Spleen (tissue), 7 donors: ENCODE results near the gene ZMIZ1.

ENCODE experiments used
- POLR2A ChIP-seq, 3 donors: fragments of 450-650 bp; IDR thresholded peaks; one replicate each; pipeline ENCODE4 v1.5.1; 2017; ENCODE audit warnings: antibody characterized with exemption in 3 of 3, mild to moderate bottlenecking in 1 of 3
- POLR2AphosphoS5 ChIP-seq, 3 donors: sonication (generic); formaldehyde crosslinking; IDR thresholded peaks; one replicate each; pipeline ENCODE4 v1.5.1; 2017; ENCODE audit warnings: antibody characterized with exemption in 3 of 3
- TF ChIP-seq, protein P1 (sequence below), 11 experiments: fragments of 200-600 bp in 7 of 11; fragments of 450-650 bp in 4 of 11; sonication (generic) in 4 of 11; IDR thresholded peaks in 8 of 11; conservative IDR thresholded peaks in 3 of 11; 1 replicate in 7 of 11; 2 replicates in 4 of 11; pipeline versions ENCODE4 v1.4.0 to v1.8.0; 2016 to 2021; ENCODE audit warnings: antibody characterized with exemption in 11 of 11, inconsistent platforms in 4 of 11, mild to moderate bottlenecking in 1 of 11
- donor health status: DM: no; HTN: no; CAD: no; lungs with moderate emphysema.
- donor health status: DM: no; HTN: no; CAD: no.
- donor health status: DM: no; HTN: no; CAD: no.

DNA sequence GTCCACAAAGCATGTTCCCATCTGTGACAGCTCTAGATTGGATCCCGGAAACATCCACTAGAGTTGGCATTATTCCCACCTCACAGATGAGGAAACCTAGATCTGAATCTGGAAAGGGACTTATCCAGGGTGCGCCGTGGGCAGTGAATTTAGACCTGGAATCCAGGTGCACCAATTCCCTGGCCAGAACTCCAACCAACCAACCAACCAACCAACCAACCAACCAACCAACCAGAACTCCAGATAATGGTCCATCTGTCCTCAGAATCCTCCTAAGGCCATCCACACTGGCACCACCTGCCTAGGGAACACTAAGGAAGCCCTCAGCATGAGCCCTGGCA, 42.0 kb upstream of the ZMIZ1 start:
- TF ChIP-seq POLR2A (IDR thresholded peaks at IDR 0.05) (no peak), POLR2AphosphoS5 (IDR thresholded peaks at IDR 0.05) (no peak)
- TF ChIP-seq, protein P1, sequence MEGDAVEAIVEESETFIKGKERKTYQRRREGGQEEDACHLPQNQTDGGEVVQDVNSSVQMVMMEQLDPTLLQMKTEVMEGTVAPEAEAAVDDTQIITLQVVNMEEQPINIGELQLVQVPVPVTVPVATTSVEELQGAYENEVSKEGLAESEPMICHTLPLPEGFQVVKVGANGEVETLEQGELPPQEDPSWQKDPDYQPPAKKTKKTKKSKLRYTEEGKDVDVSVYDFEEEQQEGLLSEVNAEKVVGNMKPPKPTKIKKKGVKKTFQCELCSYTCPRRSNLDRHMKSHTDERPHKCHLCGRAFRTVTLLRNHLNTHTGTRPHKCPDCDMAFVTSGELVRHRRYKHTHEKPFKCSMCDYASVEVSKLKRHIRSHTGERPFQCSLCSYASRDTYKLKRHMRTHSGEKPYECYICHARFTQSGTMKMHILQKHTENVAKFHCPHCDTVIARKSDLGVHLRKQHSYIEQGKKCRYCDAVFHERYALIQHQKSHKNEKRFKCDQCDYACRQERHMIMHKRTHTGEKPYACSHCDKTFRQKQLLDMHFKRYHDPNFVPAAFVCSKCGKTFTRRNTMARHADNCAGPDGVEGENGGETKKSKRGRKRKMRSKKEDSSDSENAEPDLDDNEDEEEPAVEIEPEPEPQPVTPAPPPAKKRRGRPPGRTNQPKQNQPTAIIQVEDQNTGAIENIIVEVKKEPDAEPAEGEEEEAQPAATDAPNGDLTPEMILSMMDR (IDR thresholded peaks at IDR 0.05 in 8 of 11, conservative IDR thresholded peaks at IDR 0.05 in 3 of 11), result no peak
